Upper lobe of right lung (tissue), 1 donor: ENCODE measurements around the gene C19orf38. TPM values are rescaled to one million over a fixed set of nuclear protein-coding genes. Genes with fewer than 3 reads are reported as not detected.

Experiments
- ATAC-seq: fragments of 200-7000 bp; cut with Tn5 transposase; one replicate; pipeline ENCODE4 v1.9.1; 2020; ENCODE audit warnings: mild to moderate bottlenecking, moderate library complexity
- DNase-seq: peaks from one replicate; pipeline ENCODE4 v3.0.0-alpha.2; 2020
- H3K27ac ChIP-seq: fragments of 200-600 bp; one replicate; pipeline ENCODE4 v1.8.0; 2022
- H3K27me3 ChIP-seq: fragments of 200-600 bp; one replicate; pipeline ENCODE4 v1.8.0; 2022; ENCODE audit warnings: mild to moderate bottlenecking
- H3K36me3 ChIP-seq: fragments of 200-600 bp; one replicate; pipeline ENCODE4 v1.8.0; 2022
- H3K4me1 ChIP-seq: fragments of 200-600 bp; one replicate; pipeline ENCODE4 v1.8.0; 2022
- H3K4me3 ChIP-seq: fragments of 200-600 bp; one replicate; pipeline ENCODE4 v1.8.0; 2022; ENCODE audit warnings: mild to moderate bottlenecking
- H3K9me3 ChIP-seq: fragments of 200-600 bp; one replicate; pipeline ENCODE4 v1.8.0; 2022
- CTCF ChIP-seq: fragments of 200-600 bp; IDR thresholded peaks from one replicate; pipeline ENCODE4 v1.8.0; 2022; ENCODE audit warnings: antibody characterized with exemption
- intact Hi-C: fragments of 100-400 bp; cut with DNase I; formaldehyde crosslinking; loops from one replicate; pipeline ENCODE4 v1.11.0; 2022
- total RNA-seq: library from RNA; stranded (reverse); fragmentation: NEBNext Ultra II Directional; extraction: Animal tissue kit (Norgen Biotek cat#: 25700); gene quantifications from one replicate; pipeline ENCODE4 v1.2.1, GENCODE V29; 2021
- donor health status: DM: no; HTN: yes; CAD: no; lungs with severe emphysema.

The C19orf38 gene
- total RNA-seq, 1 donor from 2014 or later: 7.4 TPM

GRCh38 chr19:10826846-10827245 is 21.4 kb upstream of the C19orf38 start:
- no peak for TF ChIP-seq CTCF
- ATAC-seq: no peak
- intact Hi-C loops: no loop called here

GRCh38 chr19:10828981-10829821 is 19.0 kb upstream of the C19orf38 start:
- no peak for TF ChIP-seq CTCF

More at GRCh38 chr19:10826846-10827245, 21.4 kb upstream of the C19orf38 start:
- no peak for DNase-seq
- Histone ChIP-seq H3K27ac (no peak overlapping the region), H3K4me1 (no peaks in the 10 kb centered on the region), H3K9me3 (no peaks in the 10 kb centered on the region), H3K36me3 (peaks cover 98% of the 10 kb centered on the region), H3K4me3 (no peak overlapping the region), H3K27me3 (no peaks in the 10 kb centered on the region)

GRCh38 chr19:10829967-10830366 is 18.2 kb upstream of the C19orf38 start:
- Histone ChIP-seq H3K4me3 (no peak overlapping the region), H3K27ac (no peak overlapping the region), H3K36me3 (peaks cover 98% of the 10 kb centered on the region), H3K9me3 (no peaks in the 10 kb centered on the region), H3K27me3 (no peaks in the 10 kb centered on the region), H3K4me1 (peaks cover under 1% of the 10 kb centered on the region)
- DNase-seq (no peak), ATAC-seq (no peak)
- intact Hi-C loops: no loop called here
- no peak for TF ChIP-seq CTCF

More at GRCh38 chr19:10828981-10829821, 19.0 kb upstream of the C19orf38 start:
- DNase-seq (no peak), ATAC-seq (no peak)
- intact Hi-C loops: no loop called here
- no peaks in the 10 kb centered on the region for H3K9me3 ChIP-seq
- H3K27ac ChIP-seq: no peak overlapping the region
- H3K4me3 ChIP-seq: no peak overlapping the region
- no peaks in the 10 kb centered on the region for H3K4me1 ChIP-seq
- H3K27me3 ChIP-seq: no peaks in the 10 kb centered on the region
- peaks cover 99% of the 10 kb centered on the region for H3K36me3 ChIP-seq

GRCh38 chr19:10830370-10830769 is 17.8 kb upstream of the C19orf38 start:
- Histone ChIP-seq H3K27ac (no peak overlapping the region), H3K27me3 (no peaks in the 10 kb centered on the region), H3K4me3 (no peak overlapping the region), H3K4me1 (peaks cover 4% of the 10 kb centered on the region), H3K36me3 (peaks cover 94% of the 10 kb centered on the region), H3K9me3 (no peaks in the 10 kb centered on the region)
- ATAC-seq: no peak
- intact Hi-C loops: no loop called here
- DNase-seq: no peak
- no peak for TF ChIP-seq CTCF

- no peak for TF ChIP-seq CTCF
- Histone ChIP-seq H3K27me3 (no peaks in the 10 kb centered on the region), H3K36me3 (peaks cover 86% of the 10 kb centered on the region), H3K4me1 (peaks cover 4% of the 10 kb centered on the region), H3K9me3 (no peaks in the 10 kb centered on the region), H3K27ac (no peak overlapping the region), H3K4me3 (no peak overlapping the region)
- intact Hi-C loops: no loop called here
- no peak for ATAC-seq
- no peak for DNase-seq
Measured at GRCh38 chr19:10830931-10831779, 17.1 kb upstream of the C19orf38 start.
